Measurements from ENCODE around the gene HELB. TPM values are rescaled to one million over a fixed set of nuclear protein-coding genes. Genes with fewer than 3 reads are reported as not detected.

HELB gene
- total and polyA plus RNA-seq, 2 of the 4 experiments (the other 2 are of a cell fraction): 0.72 to 2.9 TPM

- Histone ChIP-seq H2AK9ac (replicated peaks; ENCODE audit: low read depth, low read length, poor library complexity) (no peak overlapping the region), H2BK15ac (ENCODE audit: low read depth, low read length) (no peak overlapping the region), H2AK5ac (ENCODE audit: low read depth, low read length) (no peak overlapping the region), H3K4me1 (ENCODE audit: control insufficient read depth, insufficient read depth, low read length) (no peaks in the 10 kb centered on the region), H3K79me1 (ENCODE audit: low read depth in 1 of 2, low read length in 2 of 2) (no peaks in the 10 kb centered on the region), H3K27ac (ENCODE audit: insufficient read depth, low read length) (no peak overlapping the region), H3K9me3 (ENCODE audit: control insufficient read depth, insufficient read depth, low read length) (no peaks in the 10 kb centered on the region), H3K56ac (ENCODE audit: extremely low read depth, insufficient read depth, low read length) (no peak overlapping the region), H2BK20ac (ENCODE audit: low read depth, low read length) (no peak overlapping the region), H2BK120ac (ENCODE audit: low read depth, low read length) (no peak overlapping the region), H4K91ac (ENCODE audit: insufficient read depth, low read depth, low read length) (no peak overlapping the region), H4K5ac (ENCODE audit: low read depth, low read length) (no peak overlapping the region), H2AFZ (replicated peaks; ENCODE audit: low read length, poor library complexity) (no peak overlapping the region), H3K14ac (replicated peaks; ENCODE audit: low read depth, low read length) (no peak overlapping the region), H4K20me1 (ENCODE audit: insufficient read depth, low read length) (no peaks in the 10 kb centered on the region), H3K4ac (ENCODE audit: low read depth, low read length) (no peak overlapping the region), H3K4me3 (ENCODE audit: insufficient read depth, low read depth, low read length) (no peak overlapping the region), H3K4me2 (ENCODE audit: low read depth, low read length) (no peak overlapping the region), H3K27me3 (ENCODE audit: control insufficient read depth, insufficient read depth, low read length) (peaks cover 14% of the 10 kb centered on the region), H3K9me1 (ENCODE audit: insufficient read depth, low read length) (no peaks in the 10 kb centered on the region), H3K9ac (ENCODE audit: low read depth, low read length) (no peak overlapping the region), H3K36me3 (ENCODE audit: control insufficient read depth, insufficient read depth, low read length) (no peaks in the 10 kb centered on the region), H4K8ac (ENCODE audit: low read depth in 2 of 2, low read length in 2 of 2) (no peak overlapping the region), H2BK5ac (ENCODE audit: low read depth, low read length, poor library complexity, severe bottlenecking) (no peak overlapping the region), H3K23ac (ENCODE audit: low read depth, low read length) (no peak overlapping the region), H3K18ac (ENCODE audit: low read depth, low read length) (no peak overlapping the region)
- in situ Hi-C loops (cut with MboI; ENCODE audit: low sequenced_read_pairs): loop anchor here (10.0 kb wide), 2 partner anchors 134 to 444 kb away; no protein-coding TSS in a partner anchor
- TF ChIP-seq MAFK (IDR thresholded peaks at IDR 0.05; ENCODE audit: low read depth, low read length) (no peak), MXI1 (IDR thresholded peaks at IDR 0.05; ENCODE audit: borderline replicate concordance, low read depth, low read length) (no peak), RCOR1 (IDR thresholded peaks at IDR 0.05; ENCODE audit: insufficient replicate concordance, low read length) (no peak), CEBPB (IDR thresholded peaks at IDR 0.05; ENCODE audit: low read depth, low read length) (no peak), MAZ (IDR thresholded peaks at IDR 0.05; ENCODE audit: borderline replicate concordance, low read depth, low read length) (no peak), FOS (IDR thresholded peaks at IDR 0.05; ENCODE audit: low read depth, low read length) (no peak), POLR2A (IDR thresholded peaks at IDR 0.05; ENCODE audit: low read depth, low read length) (no peak)
- TF ChIP-seq, protein P1, sequence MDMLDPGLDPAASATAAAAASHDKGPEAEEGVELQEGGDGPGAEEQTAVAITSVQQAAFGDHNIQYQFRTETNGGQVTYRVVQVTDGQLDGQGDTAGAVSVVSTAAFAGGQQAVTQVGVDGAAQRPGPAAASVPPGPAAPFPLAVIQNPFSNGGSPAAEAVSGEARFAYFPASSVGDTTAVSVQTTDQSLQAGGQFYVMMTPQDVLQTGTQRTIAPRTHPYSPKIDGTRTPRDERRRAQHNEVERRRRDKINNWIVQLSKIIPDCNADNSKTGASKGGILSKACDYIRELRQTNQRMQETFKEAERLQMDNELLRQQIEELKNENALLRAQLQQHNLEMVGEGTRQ (IDR thresholded peaks at IDR 0.05; ENCODE audit: low read depth, low read length): no peak
- intact Hi-C loops (cut with micrococcal nuclease): no loop called here
- POLR2A ChIA-PET (ENCODE audit: unreplicated experiment): no interaction called here
- CTCF ChIA-PET: interaction anchor here (1.1 to 2.3 kb wide), 7 partner anchors 9 to 160 kb away, joined by 3 to 14 read pairs (median 4); partner anchors contain the start of gene HELB
- WGBS, 2 experiments (ENCODE audit: extremely low coverage in 2 of 2, insufficient read length in 1 of 2): no CpG with 5 or more reads among the region's 1 CpG
- no peak for ATAC-seq (ENCODE audit: low read depth)
- no peak for DNase-seq
- BruUV-seq (replicated peaks): no TSS peak
- dilution Hi-C loops (cut with HindIII; ENCODE audit: low sequenced_read_pairs, unreplicated experiment): no loop called here
These were observed 31.7 kb upstream of the HELB start for GRCh38 chr12:66270613-66271012.
